Iris pigment epithelial cell (primary cell): ENCODE results near the gene BET1L.
"Not testable (repeated sequence)": the region's sequence is repeated elsewhere in the genome, so short reads cannot be mapped to it uniquely, and the experiment has no call there.

Experiments used
- DNase-seq: peaks from one replicate; pipeline ENCODE4 v3.0.0-alpha.2; 2011; ENCODE audit warnings: low read depth

The BET1L gene

DNA sequence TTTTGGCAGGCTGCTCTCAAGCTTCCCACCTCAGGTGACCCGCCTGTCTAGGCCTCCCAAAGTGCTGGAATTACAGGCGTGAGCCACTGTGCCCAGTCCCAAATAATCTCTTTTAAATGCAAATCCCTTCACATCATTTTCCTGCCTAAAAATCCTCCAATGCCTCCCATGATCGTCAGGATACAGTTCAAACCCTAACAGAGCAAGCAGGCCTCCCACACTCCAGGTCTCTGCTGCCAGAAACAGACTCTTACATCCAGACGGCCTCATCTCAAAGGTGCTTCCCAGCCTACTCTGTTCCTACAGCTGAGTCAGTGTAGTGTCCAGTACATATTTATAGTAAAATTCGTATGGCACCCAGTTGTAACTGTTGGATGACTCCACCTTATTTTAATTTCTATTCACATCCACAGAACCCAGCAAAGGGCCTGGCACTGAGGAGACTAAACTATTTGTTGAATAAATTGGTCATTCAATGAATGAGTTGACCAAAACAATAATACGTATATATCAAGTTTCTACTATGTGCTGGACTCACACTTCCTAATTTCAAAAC, 20.7 kb upstream of the BET1L start:
- DNase-seq: no peak

DNA sequence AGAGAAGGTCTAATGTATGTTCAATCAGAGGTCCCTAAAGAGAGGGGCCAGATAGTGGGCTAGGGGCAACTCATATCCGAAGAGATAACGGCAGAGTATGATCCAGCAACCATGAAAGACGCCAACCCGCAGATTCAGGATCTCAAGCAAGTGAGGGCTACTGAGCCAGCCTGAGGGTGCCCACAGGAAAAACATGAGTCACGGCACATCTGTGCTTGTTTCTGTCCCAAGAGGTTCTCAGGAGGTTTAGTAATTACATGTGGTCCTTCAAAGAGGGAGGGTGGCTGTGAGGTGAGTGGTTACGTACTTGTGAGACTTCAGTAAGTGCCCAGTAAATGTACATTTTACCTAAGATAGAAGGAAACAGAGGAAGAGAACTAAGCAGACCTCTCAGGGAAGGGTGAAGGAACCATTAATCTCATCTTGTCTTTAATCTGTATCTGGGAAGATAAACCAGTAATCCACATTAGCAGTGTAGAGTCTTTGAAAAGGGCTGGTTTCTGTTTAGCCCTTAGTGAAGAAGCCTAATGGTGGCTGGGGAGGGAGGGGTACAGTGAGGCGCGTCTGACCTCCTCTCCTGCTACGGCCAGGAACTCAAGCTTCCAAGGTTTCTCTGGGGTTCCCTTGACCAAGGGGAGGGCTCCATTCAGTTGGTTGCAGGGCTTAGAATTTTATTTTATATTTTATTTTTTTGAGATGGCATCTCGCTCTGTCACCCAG, 18.7 kb upstream of the BET1L start:
- DNase-seq: peak; percentile 32

- DNase-seq: no peak
Measured at GRCh38 chr11:224424-224823, 17.2 kb upstream of the BET1L start.

GRCh38 chr11:223884-224283, 16.7 kb upstream of the BET1L start:
- DNase-seq: no peak

GRCh38 chr11:223026-223789, 16.0 kb upstream of the BET1L start:
- DNase-seq: no peak

DNA sequence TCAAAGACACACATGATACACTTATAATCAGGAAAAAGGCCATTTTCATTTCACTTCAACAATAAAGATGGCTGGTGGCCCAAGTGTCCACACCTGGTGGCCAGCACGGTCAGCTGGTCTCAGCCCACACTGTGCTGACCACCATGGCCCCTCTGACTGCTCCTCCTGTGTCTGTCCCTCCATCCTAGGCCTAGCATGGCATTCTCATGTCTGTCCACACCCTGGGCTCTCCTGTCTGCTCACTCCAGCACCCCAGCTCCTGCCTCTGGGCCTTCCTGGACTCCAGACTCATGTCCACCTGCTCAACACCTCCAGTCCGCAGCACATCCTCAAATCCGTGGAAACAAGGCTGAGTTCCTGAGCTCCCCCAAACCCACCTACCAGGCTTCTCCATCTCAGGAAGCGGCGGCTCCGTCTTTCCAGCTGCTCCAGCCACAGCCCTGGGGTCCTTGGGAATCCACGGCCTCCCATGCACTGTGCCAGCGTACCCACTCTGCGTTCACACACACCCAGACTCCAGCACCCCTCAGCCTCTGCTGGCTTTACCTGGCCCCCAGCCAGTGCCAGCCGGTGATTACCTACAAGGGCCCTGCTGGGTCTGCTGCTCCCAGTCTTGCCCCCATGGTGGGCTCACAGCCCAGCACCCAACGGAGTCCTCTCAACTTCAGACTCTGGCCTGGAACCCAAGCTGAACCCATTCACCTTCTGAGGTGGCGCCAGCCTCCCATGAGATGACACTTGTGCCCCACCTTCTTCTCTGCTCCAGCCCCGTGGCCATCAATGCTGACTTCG, 15.0 kb upstream of the BET1L start:
- no peak for DNase-seq

DNA sequence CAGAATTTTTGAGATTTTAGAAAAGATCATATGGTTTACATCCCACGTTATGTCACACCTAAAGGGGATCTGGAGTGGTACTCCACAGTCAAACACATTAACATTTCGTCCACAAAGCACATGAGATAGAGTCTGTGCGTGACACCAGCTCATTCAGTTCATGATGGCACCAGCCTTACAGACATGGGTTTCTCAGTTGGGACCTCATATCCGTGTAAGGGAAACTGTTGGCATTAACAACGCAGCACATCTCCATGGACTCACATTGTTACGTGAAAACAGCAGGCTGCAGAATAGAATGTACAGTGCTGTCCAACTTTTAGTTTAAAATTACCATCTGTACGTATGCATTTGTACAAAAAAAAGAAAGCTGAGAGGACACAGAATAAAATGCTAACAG, 14.3 kb upstream of the BET1L start:
- DNase-seq: no peak

DNA sequence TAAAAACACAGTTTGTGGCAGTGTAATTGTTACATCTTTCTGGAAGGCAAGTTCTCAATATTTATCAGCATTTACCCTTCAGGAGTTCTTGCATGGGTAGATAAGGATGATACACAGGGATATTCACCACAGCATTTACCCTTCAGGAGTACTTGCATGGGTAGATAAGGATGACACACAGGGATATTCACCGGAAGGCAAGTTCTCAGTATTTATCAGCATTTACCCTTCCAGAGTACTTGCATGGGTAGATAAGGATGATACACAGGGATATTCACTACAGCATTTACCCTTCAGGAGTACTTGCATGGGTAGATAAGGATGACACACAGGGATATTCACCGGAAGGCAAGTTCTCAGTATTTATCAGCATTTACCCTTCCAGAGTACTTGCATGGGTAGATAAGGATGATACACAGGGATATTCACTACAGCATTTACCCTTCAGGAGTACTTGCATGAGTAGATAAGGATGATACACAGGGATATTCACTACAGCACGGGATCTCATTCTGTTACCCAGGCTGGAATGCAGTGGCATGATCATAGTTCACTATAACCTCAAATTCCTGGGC, 13.5 kb upstream of the BET1L start:
- DNase-seq: not testable (repeated sequence)

DNA sequence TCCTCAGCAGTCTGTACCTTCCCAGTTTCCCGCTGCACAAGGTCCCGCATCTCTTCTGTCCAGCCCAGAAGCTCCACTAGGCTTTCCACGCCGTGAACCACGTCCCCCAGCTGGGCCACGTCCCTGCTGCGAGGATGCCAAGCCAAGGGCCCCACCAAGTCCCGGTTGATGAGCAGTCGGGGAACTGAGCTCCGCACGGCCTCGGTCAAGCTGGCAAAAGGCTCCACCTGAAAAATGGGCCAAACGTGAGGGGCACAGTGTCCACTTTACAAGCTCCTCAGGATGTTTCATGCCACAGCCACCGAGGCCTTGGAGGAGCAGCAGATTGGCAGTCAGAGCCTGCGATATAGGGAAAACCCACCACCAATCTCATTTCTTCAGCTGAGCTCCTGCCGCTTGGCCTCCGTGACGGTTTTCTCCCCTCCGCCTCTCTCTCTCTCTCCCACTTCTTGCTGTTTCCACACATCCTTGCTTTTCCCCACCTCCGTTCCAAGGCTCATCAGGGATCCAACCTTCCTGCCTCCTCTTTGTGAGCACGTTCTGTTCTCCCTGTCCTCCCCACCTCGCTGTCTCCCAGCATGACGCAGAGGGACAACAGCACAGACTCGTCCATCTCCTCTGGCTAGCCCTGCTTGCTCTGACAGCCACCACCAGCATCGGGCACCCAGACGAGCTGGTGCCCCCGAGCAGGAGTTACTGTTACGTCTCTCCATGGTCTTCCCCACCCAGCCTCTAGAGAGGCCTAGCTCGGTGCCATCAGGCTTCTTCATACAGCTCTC, 11.8 kb upstream of the BET1L start:
- no peak for DNase-seq

DNA sequence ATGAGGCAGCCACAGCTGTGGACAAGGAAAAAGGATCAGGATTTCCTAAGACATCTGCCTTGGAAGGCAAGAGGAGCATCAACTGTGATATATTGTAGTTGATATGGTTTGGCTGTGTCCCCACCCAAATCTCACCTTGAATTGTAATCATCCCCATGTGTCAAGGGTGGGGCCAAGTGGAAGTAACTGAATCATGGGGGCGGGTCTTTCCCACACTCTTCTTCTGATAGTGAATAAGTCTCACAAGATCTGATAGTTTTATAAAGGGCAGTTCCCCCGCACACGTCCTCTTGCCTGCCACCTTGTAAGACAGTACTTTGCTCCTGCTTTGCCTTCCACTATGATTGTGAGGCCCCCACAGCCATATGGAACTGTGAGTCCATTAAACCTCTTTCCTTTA, 10.5 kb upstream of the BET1L start:
- DNase-seq: no peak

DNA sequence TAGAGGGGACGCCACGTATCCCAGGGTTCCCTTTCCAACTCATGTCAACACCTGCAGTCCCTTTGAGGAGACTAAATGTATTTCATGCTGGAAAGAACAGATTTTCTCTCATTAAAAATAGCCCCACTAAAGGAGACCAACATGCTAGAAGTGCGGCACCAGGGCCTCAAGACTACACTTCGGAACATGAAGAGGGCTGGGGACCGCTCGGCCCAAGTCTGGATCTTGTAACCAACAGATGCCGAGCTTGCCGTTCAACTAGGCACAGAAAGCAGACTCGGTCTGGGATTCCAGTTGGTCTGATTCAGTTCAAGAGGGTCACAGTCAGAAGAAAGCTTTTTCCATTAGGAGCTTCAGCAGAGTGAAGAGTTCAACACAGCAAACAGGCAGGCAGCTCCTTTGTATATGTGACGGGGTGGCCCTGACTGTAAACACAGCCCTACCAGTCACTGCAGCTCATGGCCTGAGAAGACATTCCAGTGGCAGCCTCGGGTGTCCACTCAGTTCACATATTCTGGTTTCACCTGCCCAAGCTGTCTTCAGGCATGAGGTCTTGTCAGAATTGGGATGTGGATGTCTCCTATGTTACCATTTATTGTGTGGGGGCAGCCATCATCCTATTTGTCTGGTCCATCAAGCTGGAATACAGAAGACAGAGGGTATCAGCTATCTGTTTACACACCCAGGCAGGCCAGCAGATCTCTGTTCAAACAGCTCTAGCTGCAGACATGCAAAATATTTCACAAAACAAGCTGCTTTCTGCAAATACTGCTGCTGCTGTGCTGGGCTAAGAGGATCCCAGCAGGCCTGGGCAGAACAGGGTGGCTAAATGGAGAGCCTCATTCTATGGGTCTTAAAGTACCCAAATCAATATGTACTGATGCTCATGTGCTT, 9.1 kb upstream of the BET1L start:
- no peak for DNase-seq

GRCh38 chr11:215581-216037, 8.4 kb upstream of the BET1L start:
- peak; percentile 25 for DNase-seq

- DNase-seq: no peak
Measured at GRCh38 chr11:214083-214482, 6.9 kb upstream of the BET1L start.

DNA sequence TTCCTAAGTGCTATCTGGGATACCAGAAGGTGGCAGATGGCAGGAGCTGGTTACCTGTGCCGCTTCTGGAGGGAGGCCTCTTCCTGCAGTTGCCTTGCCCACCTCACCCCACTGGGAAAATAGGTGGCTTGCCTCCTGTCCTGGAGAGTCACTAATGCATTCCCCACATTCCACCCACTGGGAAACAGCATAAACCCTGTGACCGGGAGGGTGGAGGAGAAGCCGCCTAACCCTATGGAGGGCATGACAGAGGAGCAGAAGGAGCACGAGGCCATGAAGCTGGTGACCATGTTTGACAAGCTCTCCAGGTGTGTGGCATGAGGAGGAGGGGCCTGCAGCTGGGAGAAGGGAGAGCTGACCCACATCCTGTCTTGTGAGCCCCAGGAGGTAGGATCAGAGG, 5.9 kb upstream of the BET1L start:
- no peak for DNase-seq

GRCh38 chr11:212150-213100, 5.2 kb upstream of the BET1L start:
- DNase-seq: no peak

- DNase-seq: no peak
Measured at GRCh38 chr11:211741-212140, 4.5 kb upstream of the BET1L start.

DNA sequence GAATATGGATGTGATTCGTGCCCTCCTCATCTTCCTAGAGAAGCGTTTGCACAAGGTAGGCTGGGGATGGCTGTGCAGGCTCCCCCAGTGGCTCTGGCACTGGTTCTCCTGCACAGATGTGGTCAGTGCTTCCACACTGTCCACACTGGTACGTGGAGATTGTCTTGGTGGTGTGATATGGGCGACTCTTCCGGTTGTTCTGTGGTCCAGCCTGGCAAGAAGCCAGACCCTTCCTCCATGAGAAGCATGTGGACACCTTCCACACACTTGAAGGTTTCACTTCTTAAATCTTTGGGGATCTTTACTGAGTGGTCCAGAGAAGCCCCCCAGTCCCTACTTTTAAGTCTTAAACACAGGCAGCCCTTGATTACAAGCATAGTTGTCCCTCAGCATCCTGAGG, 4.1 kb upstream of the BET1L start:
- DNase-seq: no peak

- DNase-seq: no peak
Measured at GRCh38 chr11:210803-211180, 3.6 kb upstream of the BET1L start.

DNA sequence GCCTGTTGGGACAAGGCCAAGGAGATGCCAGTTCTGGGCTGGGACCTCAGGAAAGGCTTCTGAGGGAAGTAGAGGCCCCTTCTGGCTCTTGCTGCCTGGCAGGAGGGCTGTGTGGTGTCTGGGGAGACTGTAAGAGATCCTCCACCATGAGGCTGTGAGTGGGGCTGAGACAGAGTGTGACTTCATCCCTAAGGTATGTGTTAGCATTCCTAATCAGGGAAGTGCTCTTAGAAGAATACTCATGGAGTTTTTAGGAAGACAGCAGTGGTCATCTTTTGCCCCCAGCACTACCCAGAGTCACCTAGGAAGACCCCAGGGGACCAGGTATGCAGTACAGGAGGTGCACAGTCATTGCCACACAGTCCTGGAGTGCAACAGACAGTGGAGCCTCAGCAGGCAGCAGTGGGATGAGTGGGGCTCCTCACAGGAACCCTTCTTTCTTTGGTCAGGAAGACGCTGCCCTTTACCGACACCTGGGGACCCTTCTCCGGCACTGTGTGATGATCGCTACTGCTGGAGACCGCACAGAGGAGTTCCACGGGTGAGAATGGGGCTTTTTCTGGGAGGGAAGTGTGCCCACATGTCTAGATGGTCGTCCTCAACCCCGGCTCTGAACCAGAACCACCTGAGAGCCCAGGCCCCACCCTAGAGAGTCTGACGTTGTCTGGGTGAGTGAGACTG, 3.1 kb upstream of the BET1L start:
- DNase-seq: peak; percentile 88
